Stomach (tissue), 9 donors: ENCODE results near the gene PRR23A. TPM values are rescaled to one million over a fixed set of nuclear protein-coding genes. Genes with fewer than 3 reads are reported as not detected.
"Not testable (repeated sequence)": the region's sequence is repeated elsewhere in the genome, so short reads cannot be mapped to it uniquely, and the experiment has no call there.

ENCODE experiments used
- DNase-seq, 2 donors: peaks; one replicate each; pipeline versions ENCODE4 v3.0.0 to v3.0.0-alpha.2; 2013 to 2019
- H3K27ac ChIP-seq, 5 donors: fragments of 200-600 bp in 4 of 5; sonication (generic) in 4 of 5; one replicate each; pipeline ENCODE4 v1.5.1; 2013 to 2019; ENCODE audit warnings: mild to moderate bottlenecking in 1 of 5, moderate library complexity in 1 of 5
- H3K27me3 ChIP-seq, 3 donors: fragments of 200-600 bp; sonication (generic); one replicate each; pipeline ENCODE4 v1.5.1; 2017 to 2019; ENCODE audit warnings: mixed run types in 1 of 3
- H3K36me3 ChIP-seq, 4 donors: fragments of 200-600 bp; sonication (generic); 1 replicate in 3 of 4; 2 replicates in 1 of 4; pipeline ENCODE4 v1.5.1; 2016 to 2019
- H3K4me1 ChIP-seq, 4 donors: fragments of 200-600 bp; sonication (generic); one replicate each; pipeline ENCODE4 v1.5.1; 2016 to 2019
- H3K4me3 ChIP-seq, 4 donors: fragments of 200-600 bp; sonication (generic) in 3 of 4; one replicate each; pipeline ENCODE4 v1.5.1; 2016 to 2019; ENCODE audit warnings: mild to moderate bottlenecking in 1 of 4
- H3K9me3 ChIP-seq, 4 donors: fragments of 200-600 bp; sonication (generic); one replicate each; pipeline ENCODE4 v1.5.1; 2016 to 2019
- CTCF ChIP-seq, 7 experiments: fragments of 450-650 bp in 4 of 7; fragments of 200-600 bp in 3 of 7; sonication (generic) in 3 of 7; IDR thresholded peaks; one replicate each; pipeline ENCODE4 v1.5.1; 2016 to 2019; ENCODE audit warnings: antibody characterized with exemption in 7 of 7, control low read depth in 2 of 7, mild to moderate bottlenecking in 1 of 7
- EP300 ChIP-seq: sonication (generic); formaldehyde crosslinking; IDR thresholded peaks from one replicate; pipeline ENCODE4 v1.6.1; 2017; ENCODE audit warnings: antibody characterized with exemption
- POLR2A ChIP-seq, 4 donors: fragments of 450-650 bp; IDR thresholded peaks; one replicate each; pipeline ENCODE4 v1.6.1; 2016; ENCODE audit warnings: antibody characterized with exemption in 4 of 4, control low read depth in 2 of 4, mild to moderate bottlenecking in 1 of 4, moderate library complexity in 1 of 4
- POLR2AphosphoS5 ChIP-seq, 3 donors: sonication (generic); formaldehyde crosslinking; IDR thresholded peaks; one replicate each; pipeline ENCODE4 v1.6.1; 2016; ENCODE audit warnings: antibody characterized with exemption in 3 of 3
- WGBS, 5 donors: extraction: QIAGEN DNeasy Blood & Tissue Kit in 3 of 5; methylation state at CpG; one replicate each; pipeline versions ENCODE4 v1.1.5 to v1.1.7; 2013 to 2018; 5-methylcytosine and 5-hydroxymethylcytosine counted together
- intact Hi-C: fragments of 100-400 bp; cut with DNase I; formaldehyde crosslinking; loops from one replicate; pipeline ENCODE4 v1.15.1; 2023; ENCODE audit warnings: low total_unique reads
- polyA plus RNA-seq, 3 donors: library from polyadenylated mRNA; stranded (reverse); fragments of 200-250 nt; gene quantifications; one replicate each; pipeline ENCODE4 v1.2.3, GENCODE V29; 2013
- total RNA-seq, 5 donors: library from RNA; depleted of rRNA; stranded (reverse); fragments of >200 nt; gene quantifications; one replicate each; pipeline versions ENCODE4 v1.1.0 to v1.2.3, GENCODE V29; 2014 to 2016
- donor health status: healthy with polysubstance abuse.
- donor health status: Bipolar disorder and iron deficiency.
- donor health status: healthy.

PRR23A gene
- total and polyA plus RNA-seq, 8 donors: not detected

GRCh38 chr3:139037478-139037877 lies 31.4 kb upstream of the PRR23A start:
- TF ChIP-seq POLR2AphosphoS5 (IDR thresholded peaks at IDR 0.05): no peak
- Histone ChIP-seq H3K4me1 (no peaks in the 10 kb centered on the region), H3K4me3 (no peak overlapping the region), H3K27ac (no peak overlapping the region), H3K9me3 (peaks cover 0 to 4% (median 0%) of the 10 kb centered on the region in 4 donors), H3K27me3 (no peaks in the 10 kb centered on the region), H3K36me3 (no peaks in the 10 kb centered on the region)
- no peak for DNase-seq
- intact Hi-C loops: no loop called here
- WGBS, 5 donors: 46 to 76% (median 53%) methylated on average over 6 of the region's 6 CpGs

GRCh38 chr3:139032326-139033002 lies 26.4 kb upstream of the PRR23A start:
- no peak for TF ChIP-seq POLR2A (IDR thresholded peaks at IDR 0.05)
- no peak for TF ChIP-seq EP300
- TF ChIP-seq CTCF (IDR thresholded peaks at IDR 0.05): no peak
- TF ChIP-seq POLR2AphosphoS5 (IDR thresholded peaks at IDR 0.05): no peak
- no peaks in the 10 kb centered on the region for H3K36me3 ChIP-seq
- peaks cover 0 to 25% (median 15%) of the 10 kb centered on the region in 4 donors for H3K9me3 ChIP-seq
- H3K27ac ChIP-seq: no peak overlapping the region
- H3K4me1 ChIP-seq: no peaks in the 10 kb centered on the region
- intact Hi-C loops: no loop called here
- WGBS, 5 donors: 46 to 77% (median 70%) methylated on average over 2 of the region's 2 CpGs
- H3K4me3 ChIP-seq: no peak overlapping the region
- no peak for DNase-seq
- no peaks in the 10 kb centered on the region for H3K27me3 ChIP-seq

GRCh38 chr3:139030576-139030975 lies 24.5 kb upstream of the PRR23A start:
- DNase-seq, H3K27ac ChIP-seq, intact Hi-C loops, H3K36me3 ChIP-seq, H3K4me3 ChIP-seq, H3K27me3 ChIP-seq, H3K4me1 ChIP-seq: not testable (repeated sequence)
- peaks cover 0 to 25% (median 15%) of the 10 kb centered on the region in 4 donors for H3K9me3 ChIP-seq

GRCh38 chr3:139024968-139025367 lies 18.9 kb upstream of the PRR23A start:
- TF ChIP-seq CTCF (IDR thresholded peaks at IDR 0.05) (no peak), EP300 (no peak), POLR2A (IDR thresholded peaks at IDR 0.05) (no peak), POLR2AphosphoS5 (IDR thresholded peaks at IDR 0.05) (no peak)
- Histone ChIP-seq H3K27me3 (peaks cover 0 to 10% (median 0%) of the 10 kb centered on the region in 3 donors), H3K4me3 (no peak overlapping the region), H3K4me1 (no peaks in the 10 kb centered on the region), H3K9me3 (peaks cover 12 to 16% (median 15%) of the 10 kb centered on the region in 4 donors), H3K27ac (no peak overlapping the region), H3K36me3 (no peaks in the 10 kb centered on the region)
- no peak for DNase-seq
- intact Hi-C loops: no loop called here
- 90 to 96% (median 93%) methylated on average over 2 of the region's 2 CpGs for WGBS, 5 donors

- 52 to 61% (median 57%) methylated on average over 15 to 19 of the region's 19 CpGs for WGBS, 5 donors
Observed at GRCh38 chr3:139020868-139021234, 14.8 kb upstream of the PRR23A start, which contains the start of gene PRR23B. Gene PRR23B, minus strand, starts transcription at chr3:139020926. Its CDS starts 265 bp downstream, at chr3:139020661.

More at GRCh38 chr3:139020868-139021234, 14.8 kb upstream of the PRR23A start, which contains the start of gene PRR23B:
- Histone ChIP-seq H3K27me3 (peaks cover 0 to 14% (median 0%) of the 10 kb centered on the region in 3 donors), H3K4me1 (no peaks in the 10 kb centered on the region), H3K4me3 (no peak within 1 kb of the TSS), H3K27ac (no peak within 1 kb of the TSS), H3K9me3 (peaks cover 12 to 24% (median 19%) of the 10 kb centered on the region in 4 donors), H3K36me3 (no peaks in the 10 kb centered on the region)
- TF ChIP-seq CTCF (IDR thresholded peaks at IDR 0.05) (no peak), POLR2AphosphoS5 (IDR thresholded peaks at IDR 0.05) (no peak), EP300 (no peak), POLR2A (IDR thresholded peaks at IDR 0.05) (no peak)
- intact Hi-C loops: no loop called here
- DNase-seq: no peak
